Lower lobe of right lung (tissue), 2 donors: ENCODE results near the gene MASP1. TPM values are rescaled to one million over a fixed set of nuclear protein-coding genes. Genes with fewer than 3 reads are reported as not detected.

Experiments
- ATAC-seq, 2 donors: fragments of 200-7000 bp; cut with Tn5 transposase; one replicate each; pipeline ENCODE4 v1.9.1; 2020 to 2022; ENCODE audit warnings: mild to moderate bottlenecking in 2 of 2, moderate library complexity in 2 of 2
- DNase-seq: peaks from one replicate; pipeline ENCODE4 v3.0.0-alpha.2; 2020
- H3K27ac ChIP-seq: fragments of 200-600 bp; one replicate; pipeline ENCODE4 v1.8.0; 2022
- H3K27me3 ChIP-seq: fragments of 200-600 bp; one replicate; pipeline ENCODE4 v1.8.0; 2022; ENCODE audit warnings: low read depth
- H3K36me3 ChIP-seq: fragments of 200-600 bp; one replicate; pipeline ENCODE4 v1.8.0; 2022; ENCODE audit warnings: mild to moderate bottlenecking
- H3K4me1 ChIP-seq: fragments of 200-600 bp; one replicate; pipeline ENCODE4 v1.8.0; 2022
- H3K4me3 ChIP-seq: fragments of 200-600 bp; one replicate; pipeline ENCODE4 v1.8.0; 2022; ENCODE audit warnings: mild to moderate bottlenecking
- H3K9me3 ChIP-seq: fragments of 200-600 bp; one replicate; pipeline ENCODE4 v1.8.0; 2022
- intact Hi-C: fragments of 100-400 bp; cut with DNase I; formaldehyde crosslinking; loops from one replicate; pipeline ENCODE4 v1.11.0; 2022
- total RNA-seq: library from RNA; stranded (reverse); fragmentation: NEBNext Ultra II Directional; extraction: Animal tissue kit (Norgen Biotek cat#: 25700); gene quantifications from one replicate; pipeline ENCODE4 v1.2.1, GENCODE V29; 2021
- TF ChIP-seq, protein P1 (sequence below): fragments of 200-600 bp; IDR thresholded peaks from one replicate; pipeline ENCODE4 v1.8.0; 2022; ENCODE audit warnings: antibody characterized with exemption, mild to moderate bottlenecking
- donor health status: DM: no; HTN: yes; CAD: no; lungs with severe emphysema.

The MASP1 gene
- total RNA-seq, 1 donor from 2014 or later: 4.3 TPM

GRCh38 chr3:187188931-187189330 is 102.6 kb downstream of the MASP1 start:
- Histone ChIP-seq H3K9me3 (no peaks in the 10 kb centered on the region), H3K27me3 (no peaks in the 10 kb centered on the region), H3K27ac (no peak overlapping the region), H3K36me3 (no peaks in the 10 kb centered on the region), H3K4me1 (no peaks in the 10 kb centered on the region), H3K4me3 (no peak overlapping the region)
- DNase-seq (no peak), ATAC-seq (peak in 1 of 2 donors; percentile 37)
- intact Hi-C loops: no loop called here
- TF ChIP-seq, protein P1, sequence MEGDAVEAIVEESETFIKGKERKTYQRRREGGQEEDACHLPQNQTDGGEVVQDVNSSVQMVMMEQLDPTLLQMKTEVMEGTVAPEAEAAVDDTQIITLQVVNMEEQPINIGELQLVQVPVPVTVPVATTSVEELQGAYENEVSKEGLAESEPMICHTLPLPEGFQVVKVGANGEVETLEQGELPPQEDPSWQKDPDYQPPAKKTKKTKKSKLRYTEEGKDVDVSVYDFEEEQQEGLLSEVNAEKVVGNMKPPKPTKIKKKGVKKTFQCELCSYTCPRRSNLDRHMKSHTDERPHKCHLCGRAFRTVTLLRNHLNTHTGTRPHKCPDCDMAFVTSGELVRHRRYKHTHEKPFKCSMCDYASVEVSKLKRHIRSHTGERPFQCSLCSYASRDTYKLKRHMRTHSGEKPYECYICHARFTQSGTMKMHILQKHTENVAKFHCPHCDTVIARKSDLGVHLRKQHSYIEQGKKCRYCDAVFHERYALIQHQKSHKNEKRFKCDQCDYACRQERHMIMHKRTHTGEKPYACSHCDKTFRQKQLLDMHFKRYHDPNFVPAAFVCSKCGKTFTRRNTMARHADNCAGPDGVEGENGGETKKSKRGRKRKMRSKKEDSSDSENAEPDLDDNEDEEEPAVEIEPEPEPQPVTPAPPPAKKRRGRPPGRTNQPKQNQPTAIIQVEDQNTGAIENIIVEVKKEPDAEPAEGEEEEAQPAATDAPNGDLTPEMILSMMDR: no peak

DNA sequence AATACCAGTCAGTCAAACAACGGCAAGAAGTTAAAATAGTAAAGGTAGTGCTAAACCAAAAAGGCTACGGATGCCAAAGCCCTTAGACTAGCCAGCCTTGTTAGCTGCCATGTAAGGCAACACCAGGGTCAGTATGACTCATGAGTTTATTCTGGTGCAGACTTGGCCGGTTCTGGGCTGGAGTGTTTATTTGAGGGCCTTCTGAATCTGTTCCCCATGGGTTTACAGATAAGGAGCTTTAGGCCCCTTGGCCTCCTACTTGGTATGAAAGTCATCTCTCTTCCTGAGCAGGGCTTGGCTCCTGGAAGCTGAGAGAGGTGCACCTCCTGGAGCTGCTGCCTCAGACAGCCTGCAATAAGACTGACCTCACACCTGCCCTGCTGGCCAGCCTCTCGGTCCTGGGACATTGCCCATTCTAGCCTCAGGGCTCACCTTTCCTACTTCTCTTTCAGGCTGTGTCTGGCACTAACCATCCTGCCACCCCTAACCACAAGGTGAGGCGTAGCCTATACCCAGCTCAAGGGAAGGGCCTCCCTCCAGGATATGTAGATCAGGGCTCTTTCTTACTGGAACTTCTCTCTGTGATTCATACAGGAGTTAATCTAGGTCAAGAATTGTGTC is 104.6 kb downstream of the MASP1 start:
- H3K4me3 ChIP-seq: no peak overlapping the region
- H3K27me3 ChIP-seq: no peaks in the 10 kb centered on the region
- H3K27ac ChIP-seq: peak overlapping the region; percentile 5
- DNase-seq (peak; percentile 50), ATAC-seq (peak; percentile 90)
- TF ChIP-seq, protein P1: no peak
- no peaks in the 10 kb centered on the region for H3K4me1 ChIP-seq
- no peaks in the 10 kb centered on the region for H3K9me3 ChIP-seq
- intact Hi-C loops: no loop called here
- no peaks in the 10 kb centered on the region for H3K36me3 ChIP-seq

- no peak overlapping the region for H3K4me3 ChIP-seq
- H3K4me1 ChIP-seq: no peaks in the 10 kb centered on the region
- intact Hi-C loops: no loop called here
- no peak overlapping the region for H3K27ac ChIP-seq
- no peaks in the 10 kb centered on the region for H3K36me3 ChIP-seq
- H3K9me3 ChIP-seq: no peaks in the 10 kb centered on the region
- TF ChIP-seq, protein P1: no peak
- no peak for DNase-seq
- ATAC-seq: no peak
- no peaks in the 10 kb centered on the region for H3K27me3 ChIP-seq
These were observed 105.2 kb downstream of the MASP1 start for GRCh38 chr3:187186375-187186774.

- intact Hi-C loops: no loop called here
- TF ChIP-seq, protein P1: no peak
- Histone ChIP-seq H3K36me3 (no peaks in the 10 kb centered on the region), H3K4me1 (no peaks in the 10 kb centered on the region), H3K27me3 (no peaks in the 10 kb centered on the region), H3K4me3 (no peak overlapping the region), H3K27ac (no peak overlapping the region), H3K9me3 (no peaks in the 10 kb centered on the region)
- ATAC-seq: no peak
- DNase-seq: no peak
These were observed 105.8 kb downstream of the MASP1 start for GRCh38 chr3:187185759-187186158.

Other genes with a start within 250 kb of the MASP1 start
- 4.8 TPM for gene RPL39L, start 152.2 kb downstream of the MASP1 start, total RNA-seq
- not detected for gene RTP1, start 94.3 kb downstream of the MASP1 start, total RNA-seq
- 10.9 TPM for gene RTP4, start 76.6 kb upstream of the MASP1 start, total RNA-seq